AG10803 (cell line): ENCODE results near the gene STAM.

Experiments used
- DNase-seq: peaks from one replicate; pipeline ENCODE4 v3.0.0; 2010; ENCODE audit warnings: low read depth
- H3K4me3 ChIP-seq: 2 replicates; pipeline ENCODE4 v1.5.1; 2011; ENCODE audit warnings: mild to moderate bottlenecking, low read length, control low read depth
- TF ChIP-seq, protein P1 (sequence below): conservative IDR thresholded peaks from 2 replicates; pipeline ENCODE4 v1.5.1; 2011; ENCODE audit warnings: mild to moderate bottlenecking, low read length, control low read depth, inconsistent platforms

The STAM gene

DNA sequence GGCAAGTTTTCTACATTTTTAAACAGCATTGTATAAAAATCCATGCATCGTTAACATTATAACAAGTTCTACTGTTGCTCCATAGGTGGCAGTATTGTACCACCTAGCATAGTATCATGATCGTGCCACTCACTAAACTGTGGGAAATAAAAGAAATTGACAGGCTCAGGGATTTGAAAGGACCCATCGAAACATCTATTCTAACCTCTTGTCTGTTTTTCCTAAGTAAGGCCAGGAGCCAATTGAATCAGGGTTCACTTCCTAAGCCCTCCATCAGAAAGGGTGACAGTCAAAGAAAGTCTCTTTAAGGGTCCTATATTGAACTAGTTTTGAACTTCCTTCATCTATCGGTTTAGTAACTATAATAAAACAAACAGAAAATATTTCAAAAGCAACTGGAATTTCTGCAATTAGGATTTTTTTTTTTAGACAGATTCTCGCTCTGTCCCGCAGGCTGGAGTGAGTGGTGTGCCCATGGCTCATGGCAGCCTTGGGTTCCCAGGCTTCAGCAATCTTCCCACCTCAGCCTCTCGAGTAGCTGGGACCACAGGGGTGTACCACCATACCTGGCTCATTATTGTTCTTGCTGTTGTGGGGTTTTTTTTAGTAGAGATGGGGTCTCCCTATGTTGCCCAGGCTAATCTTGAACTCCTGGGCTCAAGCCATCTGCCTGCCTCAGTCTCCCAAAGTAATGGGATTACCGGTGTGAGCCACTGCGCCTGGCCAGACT, 36.2 kb upstream of the STAM start:
- peak; percentile 57 for DNase-seq
- H3K4me3 ChIP-seq, result no peak overlapping the region
- TF ChIP-seq, protein P1, sequence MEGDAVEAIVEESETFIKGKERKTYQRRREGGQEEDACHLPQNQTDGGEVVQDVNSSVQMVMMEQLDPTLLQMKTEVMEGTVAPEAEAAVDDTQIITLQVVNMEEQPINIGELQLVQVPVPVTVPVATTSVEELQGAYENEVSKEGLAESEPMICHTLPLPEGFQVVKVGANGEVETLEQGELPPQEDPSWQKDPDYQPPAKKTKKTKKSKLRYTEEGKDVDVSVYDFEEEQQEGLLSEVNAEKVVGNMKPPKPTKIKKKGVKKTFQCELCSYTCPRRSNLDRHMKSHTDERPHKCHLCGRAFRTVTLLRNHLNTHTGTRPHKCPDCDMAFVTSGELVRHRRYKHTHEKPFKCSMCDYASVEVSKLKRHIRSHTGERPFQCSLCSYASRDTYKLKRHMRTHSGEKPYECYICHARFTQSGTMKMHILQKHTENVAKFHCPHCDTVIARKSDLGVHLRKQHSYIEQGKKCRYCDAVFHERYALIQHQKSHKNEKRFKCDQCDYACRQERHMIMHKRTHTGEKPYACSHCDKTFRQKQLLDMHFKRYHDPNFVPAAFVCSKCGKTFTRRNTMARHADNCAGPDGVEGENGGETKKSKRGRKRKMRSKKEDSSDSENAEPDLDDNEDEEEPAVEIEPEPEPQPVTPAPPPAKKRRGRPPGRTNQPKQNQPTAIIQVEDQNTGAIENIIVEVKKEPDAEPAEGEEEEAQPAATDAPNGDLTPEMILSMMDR, result peak; percentile 94

- TF ChIP-seq, protein P1, result no peak
- DNase-seq, result no peak
- no peak overlapping the region for H3K4me3 ChIP-seq
Measured at GRCh38 chr10:17609523-17610079, 34.4 kb upstream of the STAM start.

- TF ChIP-seq, protein P1, result no peak
- peak overlapping the region; percentile 77 for H3K4me3 ChIP-seq
- peak; percentile 69 for DNase-seq
Measured at GRCh38 chr10:17616403-17617030, 27.4 kb upstream of the STAM start.

DNA sequence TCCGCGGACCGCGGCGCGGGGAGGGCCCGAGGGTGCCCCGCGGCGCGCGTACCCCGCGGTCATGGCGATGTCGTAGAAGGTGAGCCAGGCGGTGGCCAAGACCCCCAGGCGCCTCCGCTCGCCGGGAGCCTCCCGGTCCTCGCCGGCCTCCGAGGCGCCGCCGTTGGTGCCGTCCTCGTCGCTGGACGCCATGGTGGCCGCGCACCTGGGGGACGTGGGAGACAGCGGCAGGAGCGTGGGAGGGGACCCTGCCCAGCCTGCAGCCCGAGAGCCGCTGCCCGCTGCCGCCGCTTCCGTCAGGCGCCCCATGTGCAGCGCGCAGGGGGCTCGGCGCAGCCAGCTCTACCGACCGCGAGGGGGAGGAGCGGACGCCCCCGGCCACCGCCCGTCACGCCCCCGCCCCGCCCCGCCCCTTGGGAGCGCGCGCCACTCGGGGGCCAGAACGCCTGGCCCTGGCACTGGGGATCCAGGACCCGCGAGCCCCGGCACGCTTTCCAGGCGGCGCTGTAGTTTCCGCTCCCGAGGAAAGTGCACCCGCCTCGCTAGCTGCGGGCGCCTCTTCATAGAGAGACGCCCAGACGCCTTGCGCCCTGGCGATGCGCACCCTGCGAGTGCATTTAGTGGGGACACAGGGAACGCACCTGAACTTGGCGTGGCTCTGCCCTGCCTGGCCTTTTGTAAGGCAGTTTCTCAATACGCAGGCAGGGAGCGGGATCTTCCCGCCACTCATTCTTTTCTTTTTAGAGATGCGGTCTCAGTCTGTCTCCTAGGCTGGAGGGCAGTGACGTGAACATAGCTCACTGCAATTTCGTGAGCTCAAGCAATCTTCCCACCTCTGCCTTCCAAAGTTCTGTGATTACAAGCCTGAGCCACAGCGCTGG, 26.7 kb upstream of the STAM start, which contains the start of gene HACD1:
TSS of gene HACD1 (minus strand) at position 344 of the 881 bp plus-strand sequence. CDS start at position 309, 35 bp downstream.
- H3K4me3 ChIP-seq, result peak within 1 kb of the TSS; percentile 77
- DNase-seq, result peak; percentile 57
- TF ChIP-seq, protein P1, result peak; percentile 29

- H3K4me3 ChIP-seq, result no peak overlapping the region
- TF ChIP-seq, protein P1, result no peak
- DNase-seq, result no peak
Measured at GRCh38 chr10:17622061-17622460, 21.9 kb upstream of the STAM start.

GRCh38 chr10:17624996-17625395, 19.0 kb upstream of the STAM start:
- H3K4me3 ChIP-seq, result no peak overlapping the region
- DNase-seq, result no peak
- TF ChIP-seq, protein P1, result no peak
